GM18517 (cell line): ENCODE results near the gene TBXA2R.
"Not testable (repeated sequence)": the region's sequence is repeated elsewhere in the genome, so short reads cannot be mapped to it uniquely, and the experiment has no call there.

Source experiments
- ATAC-seq: cut with Tn5 transposase; IDR thresholded peaks from one replicate; pipeline ENCODE4 v1.9.1; 2021; ENCODE audit warnings: mild to moderate bottlenecking, moderate library complexity; ENCODE audit not compliant: unreplicated experiment

TBXA2R gene

DNA sequence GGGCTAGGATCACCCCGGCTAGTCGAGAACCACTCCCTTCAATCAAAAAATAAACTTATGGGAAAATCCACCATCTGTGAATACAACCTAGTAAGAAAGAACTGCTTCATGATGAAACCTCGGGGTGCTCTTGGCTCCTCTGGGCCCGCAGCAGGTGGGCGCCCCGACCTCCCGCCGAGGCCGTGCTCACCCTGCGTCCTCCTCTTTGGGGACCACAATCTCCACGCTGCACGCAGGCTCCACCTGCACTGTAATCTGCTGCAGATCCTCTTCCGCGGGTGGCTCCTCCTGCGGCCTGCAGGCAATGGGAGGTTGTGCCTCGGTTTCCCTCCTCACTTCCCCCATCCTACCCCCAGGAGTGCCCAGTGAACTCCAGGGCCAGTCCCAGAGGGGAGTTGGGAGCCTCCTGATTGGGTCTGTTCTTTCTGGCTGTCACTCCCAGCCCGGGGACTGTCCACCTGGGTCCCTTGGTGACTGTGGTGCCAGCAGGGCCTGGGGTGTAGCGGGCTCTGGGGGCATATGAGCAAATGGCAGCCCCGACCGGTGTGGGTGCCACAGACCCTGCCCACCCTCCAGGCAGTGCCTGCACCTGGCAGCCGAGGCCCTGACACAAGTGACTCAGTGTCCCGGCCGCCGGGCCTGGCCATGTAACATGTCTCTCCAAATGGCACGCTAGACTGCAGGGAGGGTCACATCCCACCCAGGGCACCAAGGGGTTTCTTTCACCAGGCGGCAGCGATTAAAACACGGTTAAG, 35.0 kb upstream of the TBXA2R start:
- ATAC-seq: no peak

DNA sequence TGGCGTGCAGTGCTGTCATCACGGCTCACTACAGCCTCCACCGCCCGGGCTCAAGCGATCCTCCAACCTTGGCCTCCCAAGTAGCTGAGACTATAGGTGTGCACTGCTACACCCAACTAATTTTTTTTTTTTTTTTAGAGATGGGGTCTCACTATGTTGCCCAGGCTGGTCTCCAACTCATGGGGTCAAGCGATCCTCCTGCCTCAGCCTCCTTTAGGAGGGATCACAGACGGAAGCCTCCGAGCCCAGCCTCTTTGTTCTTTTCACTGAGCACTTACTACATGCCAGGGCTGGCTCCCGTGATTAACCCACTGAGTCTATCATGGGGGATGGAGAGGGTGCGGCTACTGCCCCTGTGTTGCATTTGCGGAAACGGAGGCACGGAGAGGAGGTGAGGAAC, 32.8 kb upstream of the TBXA2R start:
- no peak for ATAC-seq

DNA sequence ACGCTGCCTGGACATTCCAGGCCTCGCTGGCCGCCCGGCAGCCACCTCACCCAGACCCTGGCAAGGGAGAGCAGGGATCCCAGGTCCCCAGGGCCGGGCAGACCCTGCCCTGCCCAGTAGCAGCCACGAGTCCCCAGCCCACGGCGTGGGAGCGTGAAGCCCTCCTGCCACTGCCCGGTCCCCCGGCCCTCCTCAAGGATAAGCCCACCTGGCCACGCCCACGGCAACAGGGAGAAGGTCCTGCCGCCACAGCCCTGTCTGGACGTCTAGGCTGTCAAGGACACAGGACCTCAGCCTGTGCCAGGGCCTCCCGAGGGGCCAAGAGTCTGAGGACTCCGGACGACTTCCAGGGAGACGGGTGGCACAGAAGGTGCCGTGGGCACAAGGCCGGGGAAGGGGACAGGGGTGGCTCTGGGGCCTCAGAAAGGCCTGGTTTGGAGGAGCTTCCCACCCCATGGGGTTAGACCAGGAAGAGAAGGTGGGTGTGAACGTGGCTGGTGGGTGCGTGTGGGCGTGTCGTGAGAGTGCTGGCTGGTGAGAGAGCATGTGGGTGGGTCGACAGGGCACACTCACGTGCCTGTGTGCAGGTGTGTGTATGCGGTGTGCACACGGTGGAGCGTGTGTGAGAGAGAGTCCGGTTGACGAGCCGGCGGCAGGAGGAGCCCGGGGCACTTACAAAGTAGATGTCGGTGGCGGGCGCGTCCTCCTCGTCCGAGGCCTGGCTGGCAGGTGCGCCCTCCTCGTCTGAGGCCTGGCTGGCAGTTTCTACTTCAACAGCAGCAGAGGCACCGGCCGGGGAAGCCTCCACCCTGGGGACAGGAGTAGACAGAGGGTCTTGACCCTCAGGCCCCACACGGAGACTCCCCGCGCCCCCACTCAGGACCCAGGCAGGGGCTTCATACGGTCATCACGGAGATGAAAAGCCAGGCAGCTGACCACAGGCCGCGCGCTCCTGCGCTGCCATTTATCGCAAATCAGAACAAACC, 31.8 kb upstream of the TBXA2R start:
- no peak for ATAC-seq

DNA sequence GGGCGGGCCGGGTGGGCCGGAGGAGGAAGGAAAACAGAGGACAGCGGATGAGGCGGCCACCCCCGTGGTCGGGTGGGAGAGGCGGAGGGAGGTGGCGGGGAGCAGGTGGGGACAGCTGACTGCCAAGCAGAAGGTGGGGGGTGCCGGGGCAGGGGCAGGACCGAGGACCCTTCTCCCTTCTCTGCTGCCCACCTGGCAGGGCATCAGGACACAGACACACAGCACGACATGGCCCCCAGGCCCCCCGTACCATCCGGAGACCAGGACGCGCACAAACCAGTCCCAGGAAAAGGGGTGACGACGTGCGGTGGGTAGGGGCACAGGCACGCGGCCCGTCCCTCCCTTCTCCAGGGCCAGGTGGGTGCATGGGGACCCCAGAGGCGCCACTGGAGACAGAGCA, 30.9 kb upstream of the TBXA2R start:
- no peak for ATAC-seq

DNA sequence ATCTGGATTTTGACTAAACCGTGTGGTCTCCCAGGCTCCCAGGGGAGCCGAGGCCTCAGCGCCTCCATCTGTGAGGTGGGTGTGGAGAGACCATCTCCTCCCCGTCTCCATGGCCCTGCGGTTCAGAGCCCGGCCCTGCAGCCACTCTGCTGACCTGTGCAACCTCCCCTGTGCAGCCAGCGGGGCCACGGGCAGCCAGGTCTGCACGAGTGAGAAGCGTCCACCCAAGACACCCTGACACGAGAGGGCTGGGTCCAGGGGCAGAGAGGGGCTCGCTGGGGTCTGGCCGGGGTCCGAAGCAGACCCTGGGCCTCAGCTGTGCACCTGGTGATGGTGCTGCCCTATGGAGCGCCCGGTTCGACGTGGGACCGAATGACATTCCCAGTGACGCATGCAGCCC, 30.3 kb upstream of the TBXA2R start:
- ATAC-seq: no peak

DNA sequence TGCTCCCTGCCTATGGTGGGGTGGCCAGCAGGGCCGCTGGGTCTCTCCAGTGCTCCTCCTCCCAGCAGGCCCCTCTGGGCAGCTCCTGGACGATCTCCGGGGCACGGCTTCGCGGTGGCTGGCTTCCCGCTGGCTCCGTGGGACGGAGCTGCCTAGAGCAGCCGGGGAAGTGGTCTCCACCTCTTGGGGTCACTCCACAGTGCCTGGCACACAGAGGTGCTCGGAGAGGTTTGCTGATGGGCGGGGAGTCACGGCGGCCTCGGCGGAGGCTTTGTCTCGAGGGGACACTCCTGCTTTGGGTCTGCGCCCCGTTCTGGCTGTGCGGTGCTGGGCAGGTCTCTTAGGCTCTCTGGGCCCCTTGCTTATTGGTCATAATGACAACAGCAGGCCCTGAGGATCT, 29.8 kb upstream of the TBXA2R start:
- no peak for ATAC-seq

DNA sequence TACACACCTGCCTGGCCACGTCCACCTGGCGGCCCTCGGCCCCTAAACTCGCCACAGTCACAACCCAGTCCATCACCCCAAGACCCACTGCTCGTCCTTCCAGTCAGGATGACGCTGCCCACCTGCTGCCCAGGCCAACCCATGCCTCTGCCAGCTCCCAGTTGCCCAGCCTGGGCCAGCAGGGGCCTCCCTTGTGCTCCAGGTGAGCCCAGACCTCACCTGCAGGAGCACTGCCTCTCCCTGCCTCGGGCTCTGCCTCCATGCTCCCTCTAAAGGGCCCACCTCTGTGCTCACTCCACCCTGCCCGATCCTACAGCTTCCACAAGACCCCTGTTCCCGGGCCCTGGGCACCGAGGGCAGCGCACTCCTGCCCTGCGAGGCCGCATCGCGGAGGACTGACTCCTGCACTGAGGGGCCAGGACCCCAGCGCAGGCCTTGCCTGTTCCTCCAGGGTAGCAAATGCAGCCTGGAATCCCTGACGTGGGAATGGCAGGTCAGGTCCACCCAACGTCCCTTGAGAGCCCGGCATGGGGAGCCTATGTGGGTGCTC, 27.9 kb upstream of the TBXA2R start:
- no peak for ATAC-seq

DNA sequence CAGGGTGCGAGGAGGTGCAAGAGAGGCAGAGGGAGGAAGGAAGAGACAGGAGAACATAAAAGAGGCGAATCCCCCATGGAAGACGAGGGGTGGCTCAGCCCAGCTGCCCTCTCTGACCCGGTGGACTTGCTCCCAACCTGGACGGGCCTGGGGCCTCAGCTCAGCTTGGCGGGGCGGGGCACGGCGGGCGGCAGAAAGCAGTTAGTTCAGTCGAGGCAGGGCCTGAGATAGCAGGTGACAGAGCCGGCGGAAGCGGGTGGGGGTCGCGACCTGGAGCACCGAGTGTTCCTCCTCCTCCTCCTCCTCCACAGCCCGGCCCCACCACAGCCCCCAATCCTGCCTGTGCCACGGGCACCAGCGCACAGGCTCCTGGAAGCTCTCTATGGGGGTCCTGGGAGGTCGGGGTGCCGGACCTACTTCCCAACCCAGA, 26.9 kb upstream of the TBXA2R start:
- ATAC-seq: no peak

DNA sequence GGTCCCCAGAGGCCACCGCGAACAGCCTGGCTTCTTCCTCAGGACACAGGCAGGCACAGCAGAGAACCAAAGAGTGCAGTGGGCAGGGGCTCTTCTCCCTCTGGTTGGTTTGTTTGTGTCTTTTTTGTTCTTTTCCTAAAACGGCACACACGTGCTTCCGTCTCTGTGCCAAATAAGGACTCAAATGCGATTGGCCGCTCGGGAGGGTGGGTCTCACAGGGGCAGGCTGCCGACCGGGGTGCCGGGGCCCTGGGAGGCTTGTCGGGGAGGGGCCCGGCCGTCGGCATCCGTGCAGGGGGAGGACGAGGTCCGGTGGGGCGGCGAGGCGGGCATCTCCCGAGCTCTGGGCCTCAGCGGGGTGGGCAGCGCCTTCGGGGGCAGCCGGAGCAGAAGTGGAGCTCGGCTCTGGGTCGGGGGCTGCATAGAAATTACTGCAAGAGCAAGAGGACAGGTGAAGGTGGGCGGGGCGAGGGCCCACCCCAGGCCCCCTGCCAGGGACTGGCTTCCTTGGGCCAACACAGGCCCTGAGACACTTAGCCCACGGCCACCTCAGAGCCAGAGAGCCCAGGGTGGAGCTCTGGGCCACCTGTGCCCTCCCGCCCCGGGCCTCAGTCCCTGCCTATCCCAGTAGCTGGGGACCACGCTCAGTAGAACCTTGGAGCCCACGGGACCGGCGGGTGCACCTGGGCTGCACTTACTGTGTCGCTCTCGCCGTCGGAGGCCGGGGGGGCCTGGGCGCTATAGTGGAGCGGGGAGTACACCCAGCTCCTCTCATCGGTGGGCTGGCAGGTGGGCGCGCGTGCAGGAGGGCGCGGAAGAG, 26.3 kb upstream of the TBXA2R start:
- no peak for ATAC-seq

DNA sequence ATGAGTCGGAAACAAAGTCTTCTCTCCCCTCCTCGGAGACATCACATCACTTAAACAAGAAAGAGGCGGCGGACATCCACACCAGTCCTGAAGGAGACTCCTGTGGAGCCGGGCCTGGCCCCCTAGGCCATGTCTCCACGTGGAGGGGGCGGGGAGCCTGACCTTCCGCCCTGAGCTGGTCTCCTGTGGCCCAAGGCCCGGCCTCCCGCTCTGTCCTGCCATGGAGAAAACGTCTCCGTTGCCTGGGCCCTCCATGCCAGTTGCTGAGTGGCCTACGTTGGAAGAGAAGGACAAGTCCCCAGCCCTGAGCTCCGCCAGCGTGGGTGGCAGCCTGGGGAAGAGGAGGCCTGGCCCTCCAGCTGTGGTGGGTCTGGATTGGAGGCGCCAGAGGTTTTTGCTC, 25.4 kb upstream of the TBXA2R start:
- ATAC-seq: no peak

DNA sequence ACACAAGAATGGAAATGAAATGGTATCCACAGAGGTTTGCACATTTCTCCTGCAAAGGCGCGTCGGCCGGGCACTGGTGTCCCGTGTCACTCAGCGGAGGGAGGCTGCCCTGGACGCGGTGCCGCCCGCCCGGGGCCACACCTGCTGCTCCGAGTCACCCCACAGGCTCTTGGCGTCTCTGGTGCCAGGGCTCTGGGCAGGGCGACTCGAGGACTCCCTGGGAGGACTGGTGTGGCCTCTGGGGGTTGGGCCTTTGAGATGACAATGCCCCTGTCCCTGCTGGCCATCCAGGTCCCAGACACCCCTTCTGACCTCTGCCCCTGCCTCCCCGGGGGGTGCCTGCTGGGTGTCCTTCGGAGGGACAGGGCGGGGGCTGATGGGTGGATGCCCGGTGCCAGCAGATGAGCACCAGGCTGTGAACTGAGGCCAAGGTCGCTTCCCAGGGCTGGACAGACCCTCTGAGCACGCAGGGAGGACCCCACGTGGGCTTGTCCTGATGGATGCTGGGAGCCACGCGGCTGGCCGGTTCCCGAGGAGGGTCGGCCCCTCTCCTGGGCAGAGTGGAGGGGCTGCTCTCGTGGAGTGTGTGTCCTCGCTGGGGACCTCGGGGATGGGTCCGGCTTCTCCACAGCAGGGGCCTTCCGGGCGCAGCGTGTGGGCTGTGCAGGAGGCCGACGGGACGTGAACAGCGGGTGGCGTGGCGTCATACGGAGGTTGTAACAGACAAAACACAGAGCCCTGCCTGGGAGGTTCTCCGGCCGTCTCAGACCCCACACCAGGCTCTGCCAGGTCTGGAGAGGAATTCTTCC, 24.6 kb upstream of the TBXA2R start:
- ATAC-seq: no peak

DNA sequence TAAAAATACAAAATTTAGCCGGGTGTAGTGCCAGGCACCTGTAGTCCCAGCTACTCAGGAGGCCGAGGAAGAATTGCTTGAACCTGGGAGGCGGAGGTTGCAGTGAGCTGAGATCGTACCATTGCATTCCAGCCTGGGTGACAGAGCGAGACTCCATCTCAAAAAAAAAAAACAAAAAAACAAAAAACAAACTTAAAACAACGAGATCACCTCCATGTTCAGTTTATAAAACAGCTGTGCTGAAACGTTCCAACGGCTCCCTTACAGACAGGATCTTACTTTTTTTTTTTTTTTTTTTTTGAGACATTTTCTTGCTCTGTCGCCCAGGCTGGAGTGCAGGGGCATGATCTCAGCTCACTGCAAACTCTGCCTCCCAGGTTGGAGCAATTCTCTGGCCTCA, 22.1 kb upstream of the TBXA2R start:
- ATAC-seq: not testable (repeated sequence)

DNA sequence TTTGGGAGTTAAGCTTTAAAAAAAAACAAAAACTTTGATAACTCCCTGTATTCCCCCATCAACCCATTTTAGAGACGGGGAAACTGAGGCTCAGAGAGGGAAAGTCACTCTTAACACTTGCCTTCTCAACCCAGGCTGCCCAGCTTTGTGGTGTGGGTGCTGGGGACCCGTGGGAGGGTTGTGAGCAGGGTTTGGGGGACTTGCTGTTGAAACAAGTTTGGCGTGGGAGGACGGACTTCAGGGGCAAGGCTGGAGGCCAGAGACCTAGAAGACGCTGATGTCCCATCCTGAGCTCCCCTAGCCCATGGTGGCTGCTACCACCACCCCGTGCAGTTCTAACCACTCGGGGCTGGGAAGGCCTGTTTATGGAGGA, 20.7 kb upstream of the TBXA2R start:
- ATAC-seq: no peak

DNA sequence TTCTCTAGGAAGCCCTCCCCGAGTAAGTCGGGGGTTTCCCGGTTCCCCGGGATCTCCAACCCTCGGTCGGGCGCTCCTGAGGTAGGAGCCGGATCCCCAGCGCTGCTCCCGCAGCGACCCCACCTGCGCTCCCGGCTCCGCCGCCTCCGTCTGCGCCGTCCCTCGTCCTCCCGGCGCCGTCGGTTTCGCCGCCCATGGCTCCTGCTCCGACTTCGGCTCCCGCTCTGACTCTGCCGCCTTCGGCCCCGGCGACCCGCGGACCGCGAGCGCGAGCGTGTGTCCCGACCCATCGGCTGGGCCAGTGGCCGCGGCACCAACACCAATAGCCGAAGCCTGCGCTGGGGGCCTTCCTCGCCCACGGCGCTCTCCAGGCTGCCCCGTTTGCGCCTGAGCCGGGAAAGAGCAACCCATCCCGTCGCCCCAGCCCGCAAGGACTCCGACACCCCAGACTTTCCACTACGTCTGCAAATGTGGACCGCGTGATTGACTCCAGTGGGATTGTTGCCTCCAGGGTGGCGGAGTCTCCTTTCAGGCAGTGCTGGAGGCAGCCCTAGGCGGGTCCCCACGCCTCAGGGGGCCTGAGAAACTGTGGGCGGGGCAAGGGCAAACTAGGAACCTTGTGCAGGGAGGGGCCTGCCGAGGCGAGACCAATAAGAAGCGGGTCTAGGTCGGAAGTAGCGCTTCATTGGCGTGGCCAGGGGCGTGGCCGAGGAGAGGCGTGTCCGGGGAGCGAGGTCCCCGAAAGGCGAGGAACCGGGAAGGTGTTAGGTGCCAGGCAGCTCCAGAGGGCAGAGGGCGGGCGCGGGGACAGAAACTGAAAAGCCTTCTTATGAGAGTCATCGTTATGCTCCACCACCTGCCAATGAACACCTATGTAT, 20.0 kb upstream of the TBXA2R start, which contains the start of gene CACTIN:
Gene CACTIN (minus strand): TSS at position 318 of the 878 bp plus-strand sequence. CDS start 28 bp downstream, at position 290.
- peak; percentile 78 for ATAC-seq

DNA sequence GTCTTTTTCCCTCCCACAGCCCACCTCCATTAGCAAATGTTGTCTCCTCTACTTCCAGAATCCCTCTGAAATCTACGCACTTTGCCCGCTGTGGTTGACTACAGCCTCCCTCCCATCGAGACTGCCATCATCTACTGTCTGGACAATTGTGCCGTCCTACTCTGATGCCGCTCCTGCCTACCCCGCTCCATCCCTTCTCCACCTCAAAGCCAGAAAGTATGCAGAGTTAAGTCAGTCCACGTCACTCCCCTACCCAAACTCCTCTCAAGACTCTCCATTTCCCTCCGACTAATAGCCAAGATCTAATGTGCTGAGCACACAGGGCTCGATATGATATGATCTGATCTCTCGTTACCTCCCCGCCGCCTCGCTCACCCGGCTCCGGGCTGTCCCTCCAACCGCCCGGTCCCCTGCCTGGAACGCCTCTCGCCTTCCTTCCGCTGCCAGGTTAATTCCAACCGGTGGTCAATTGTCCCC, 19.4 kb upstream of the TBXA2R start:
- ATAC-seq: peak; percentile 13

DNA sequence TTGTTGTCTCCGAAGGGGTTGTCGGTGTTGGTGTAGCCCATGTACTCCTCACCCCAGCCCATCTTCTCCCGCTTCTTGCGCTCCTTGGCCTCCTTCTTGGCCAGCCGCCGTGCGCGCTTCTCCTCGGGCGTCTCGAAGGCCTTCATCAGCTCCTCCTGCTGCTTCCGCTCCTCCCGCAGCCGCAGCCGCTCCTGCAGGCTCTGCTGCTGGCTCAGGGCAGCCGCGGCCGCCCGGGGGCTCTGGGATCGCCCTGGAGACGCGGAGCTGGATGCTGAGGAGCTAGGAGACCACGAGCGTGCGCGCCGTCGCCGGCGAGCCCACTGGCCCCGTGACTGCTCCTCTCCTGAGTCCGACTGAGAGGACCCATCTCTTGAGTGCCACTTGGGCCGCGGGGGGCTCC, 17.0 kb upstream of the TBXA2R start:
- no peak for ATAC-seq

DNA sequence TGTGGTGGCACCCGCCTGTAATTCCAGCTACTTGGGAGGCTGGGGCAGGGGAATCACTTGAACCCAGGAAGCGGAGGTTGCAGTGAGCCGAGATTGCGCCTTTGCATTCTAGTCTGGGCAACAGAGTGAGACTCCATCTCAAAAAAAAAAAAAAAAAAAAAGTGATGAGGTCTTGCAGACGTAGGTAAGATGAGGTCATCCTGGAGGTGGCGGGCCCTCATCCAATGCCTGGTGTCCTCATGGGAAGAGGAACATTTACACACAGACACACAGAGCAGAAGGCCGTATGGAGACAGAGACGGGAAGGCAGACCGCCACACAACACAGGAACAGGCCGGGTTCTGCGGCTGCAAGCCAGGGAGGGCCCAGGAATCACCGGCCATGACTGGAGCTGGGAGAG, 15.5 kb upstream of the TBXA2R start:
- ATAC-seq: no peak

DNA sequence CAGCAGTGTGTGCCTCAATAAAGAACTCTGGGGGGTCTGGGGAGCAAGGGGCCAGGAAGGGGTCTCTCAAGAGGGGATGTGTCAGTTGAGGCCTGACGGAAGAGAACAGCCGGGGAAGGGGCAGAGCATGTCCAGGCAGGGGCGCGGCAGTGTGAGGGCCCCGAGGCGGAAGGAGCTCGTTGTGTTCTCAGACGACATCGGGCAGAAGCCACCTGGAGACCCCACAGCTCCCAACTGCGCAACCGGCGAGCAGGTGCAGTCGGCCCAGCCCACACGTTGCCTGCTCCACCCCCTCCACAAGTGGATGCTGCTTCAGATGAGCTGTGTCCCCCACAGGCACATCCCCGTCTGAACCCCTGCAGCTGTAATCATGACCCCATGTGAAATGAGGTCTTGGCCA, 15.0 kb upstream of the TBXA2R start:
- no peak for ATAC-seq
